ENCODE data around the gene PCNX4.

PCNX4 gene

GRCh38 chr14:60079723-60080122 is 12.0 kb upstream of the PCNX4 start:
- Histone ChIP-seq H4K20me1 (ENCODE audit: insufficient read depth, low read length) (no peaks in the 10 kb centered on the region), H3K79me2 (ENCODE audit: insufficient read depth, low read length) (no peaks in the 10 kb centered on the region), H3K4me1 (ENCODE audit: insufficient read depth, low read length) (no peaks in the 10 kb centered on the region), H3K9me3 (ENCODE audit: insufficient read depth, low read length, severe bottlenecking) (no peaks in the 10 kb centered on the region), H3K27me3 (ENCODE audit: insufficient read depth, low read length, poor library complexity) (peaks cover 4% of the 10 kb centered on the region), H3K9ac (ENCODE audit: low read depth, low read length) (no peak overlapping the region), H3K4me3 (ENCODE audit: low read depth in 1 of 2, low read length in 2 of 2) (no peak overlapping the region), H2AFZ (ENCODE audit: low read depth, low read length) (no peak overlapping the region), H3K4me2 (ENCODE audit: insufficient read depth, low read length) (no peak overlapping the region), H3K36me3 (ENCODE audit: insufficient read depth, low read length) (no peaks in the 10 kb centered on the region), H3K27ac (ENCODE audit: low read length) (no peak overlapping the region)
- ATAC-seq (ENCODE audit: insufficient read depth, low read depth) (no peak), DNase-seq (no peak)
- TF ChIP-seq CTCF (IDR thresholded peaks at IDR 0.05; ENCODE audit: borderline replicate concordance, extremely low read depth, low read length, poor library complexity, severe bottlenecking) (peak; percentile 22), EZH2 (IDR thresholded peaks at IDR 0.05; ENCODE audit: borderline replicate concordance, low read depth, low read length, severe bottlenecking) (no peak)

- ATAC-seq (ENCODE audit: insufficient read depth, low read depth) (no peak), DNase-seq (no peak)
- Histone ChIP-seq H4K20me1 (ENCODE audit: insufficient read depth, low read length) (no peaks in the 10 kb centered on the region), H2AFZ (ENCODE audit: low read depth, low read length) (no peak overlapping the region), H3K27ac (ENCODE audit: low read length) (no peak overlapping the region), H3K9me3 (ENCODE audit: insufficient read depth, low read length, severe bottlenecking) (no peaks in the 10 kb centered on the region), H3K36me3 (ENCODE audit: insufficient read depth, low read length) (no peaks in the 10 kb centered on the region), H3K4me1 (ENCODE audit: insufficient read depth, low read length) (no peaks in the 10 kb centered on the region), H3K4me3 (ENCODE audit: low read depth in 1 of 2, low read length in 2 of 2) (no peak overlapping the region), H3K9ac (ENCODE audit: low read depth, low read length) (no peak overlapping the region), H3K27me3 (ENCODE audit: insufficient read depth, low read length, poor library complexity) (peaks cover 4% of the 10 kb centered on the region), H3K4me2 (ENCODE audit: insufficient read depth, low read length) (no peak overlapping the region), H3K79me2 (ENCODE audit: insufficient read depth, low read length) (no peaks in the 10 kb centered on the region)
- no peak for TF ChIP-seq CTCF (IDR thresholded peaks at IDR 0.05; ENCODE audit: borderline replicate concordance, extremely low read depth, low read length, poor library complexity, severe bottlenecking)
- no peak for TF ChIP-seq EZH2 (IDR thresholded peaks at IDR 0.05; ENCODE audit: borderline replicate concordance, low read depth, low read length, severe bottlenecking)
Measured at GRCh38 chr14:60085085-60085484, 6.6 kb upstream of the PCNX4 start.

- H3K9ac ChIP-seq (ENCODE audit: low read depth, low read length): no peak overlapping the region
- no peaks in the 10 kb centered on the region for H3K79me2 ChIP-seq (ENCODE audit: insufficient read depth, low read length)
- no peak for ATAC-seq (ENCODE audit: insufficient read depth, low read depth)
- TF ChIP-seq EZH2 (IDR thresholded peaks at IDR 0.05; ENCODE audit: borderline replicate concordance, low read depth, low read length, severe bottlenecking): no peak
- no peak for TF ChIP-seq CTCF (IDR thresholded peaks at IDR 0.05; ENCODE audit: borderline replicate concordance, extremely low read depth, low read length, poor library complexity, severe bottlenecking)
- no peak overlapping the region for H3K4me3 ChIP-seq (ENCODE audit: low read depth in 1 of 2, low read length in 2 of 2)
- no peak for DNase-seq
- no peak overlapping the region for H2AFZ ChIP-seq (ENCODE audit: low read depth, low read length)
- H3K9me3 ChIP-seq (ENCODE audit: insufficient read depth, low read length, severe bottlenecking): no peaks in the 10 kb centered on the region
- H3K27ac ChIP-seq (ENCODE audit: low read length): no peak overlapping the region
- no peaks in the 10 kb centered on the region for H4K20me1 ChIP-seq (ENCODE audit: insufficient read depth, low read length)
- H3K4me2 ChIP-seq (ENCODE audit: insufficient read depth, low read length): no peak overlapping the region
- H3K4me1 ChIP-seq (ENCODE audit: insufficient read depth, low read length): peaks cover 5% of the 10 kb centered on the region
- peaks cover 4% of the 10 kb centered on the region for H3K27me3 ChIP-seq (ENCODE audit: insufficient read depth, low read length, poor library complexity)
- no peaks in the 10 kb centered on the region for H3K36me3 ChIP-seq (ENCODE audit: insufficient read depth, low read length)
Measured at GRCh38 chr14:60085693-60086092, 6.0 kb upstream of the PCNX4 start.

- no peak overlapping the region for H2AFZ ChIP-seq (ENCODE audit: low read depth, low read length)
- H3K9ac ChIP-seq (ENCODE audit: low read depth, low read length): no peak overlapping the region
- DNase-seq (no peak), ATAC-seq (ENCODE audit: insufficient read depth, low read depth) (no peak)
- H3K27me3 ChIP-seq (ENCODE audit: insufficient read depth, low read length, poor library complexity): peaks cover 4% of the 10 kb centered on the region
- no peak for TF ChIP-seq EZH2 (IDR thresholded peaks at IDR 0.05; ENCODE audit: borderline replicate concordance, low read depth, low read length, severe bottlenecking)
- no peak for TF ChIP-seq CTCF (IDR thresholded peaks at IDR 0.05; ENCODE audit: borderline replicate concordance, extremely low read depth, low read length, poor library complexity, severe bottlenecking)
- no peak overlapping the region for H3K4me2 ChIP-seq (ENCODE audit: insufficient read depth, low read length)
- no peaks in the 10 kb centered on the region for H4K20me1 ChIP-seq (ENCODE audit: insufficient read depth, low read length)
- H3K4me1 ChIP-seq (ENCODE audit: insufficient read depth, low read length): peaks cover 11% of the 10 kb centered on the region
- peaks cover 7% of the 10 kb centered on the region for H3K79me2 ChIP-seq (ENCODE audit: insufficient read depth, low read length)
- H3K36me3 ChIP-seq (ENCODE audit: insufficient read depth, low read length): no peaks in the 10 kb centered on the region; the same call in 1 of the 2 replicates
- H3K4me3 ChIP-seq (ENCODE audit: low read depth in 1 of 2, low read length in 2 of 2): no peak overlapping the region
- H3K9me3 ChIP-seq (ENCODE audit: insufficient read depth, low read length, severe bottlenecking): no peaks in the 10 kb centered on the region
- H3K27ac ChIP-seq (ENCODE audit: low read length): no peak overlapping the region
Measured at GRCh38 chr14:60087668-60088067, 4.1 kb upstream of the PCNX4 start.
